Dedifferentiated amniotic fluid mesenchymal stem cell (primary cell): Measurements from ENCODE around the gene FRMD7.
"Not testable (repeated sequence)": the region's sequence is repeated elsewhere in the genome, so short reads cannot be mapped to it uniquely, and the experiment has no call there.

Experiments used
- DNase-seq: peaks from one replicate; pipeline ENCODE4 v3.0.0-alpha.2; 2016; ENCODE audit errors: extremely low spot score

Gene FRMD7

GRCh38 chrX:132127743-132128142 lies at the start of gene FRMD7:
TSS of gene FRMD7 (minus strand) at chrX:132128020. CDS start at chrX:132127844, 176 bp downstream.
- no peak for DNase-seq

GRCh38 chrX:132173647-132174046 lies 45.8 kb upstream of the FRMD7 start:
- no peak for DNase-seq

- no peak for DNase-seq
Measured at GRCh38 chrX:132171881-132172280, 44.1 kb upstream of the FRMD7 start.

- DNase-seq: no peak
Measured at GRCh38 chrX:132171478-132171877, 43.7 kb upstream of the FRMD7 start.

GRCh38 chrX:132169554-132169953 lies 41.7 kb upstream of the FRMD7 start:
- no peak for DNase-seq

- no peak for DNase-seq
Measured at GRCh38 chrX:132165651-132166050, 37.8 kb upstream of the FRMD7 start.

- DNase-seq: no peak
Measured at GRCh38 chrX:132165005-132165404, 37.2 kb upstream of the FRMD7 start.

GRCh38 chrX:132163094-132163493 lies 35.3 kb upstream of the FRMD7 start:
- not testable (repeated sequence) for DNase-seq

GRCh38 chrX:132153166-132153565 lies 25.3 kb upstream of the FRMD7 start:
- DNase-seq: no peak

- DNase-seq: no peak
Measured at GRCh38 chrX:132146456-132146855, 18.6 kb upstream of the FRMD7 start.

- no peak for DNase-seq
Measured at GRCh38 chrX:132144061-132144460, 16.2 kb upstream of the FRMD7 start.

GRCh38 chrX:132125906-132126305 lies 1.9 kb downstream of the FRMD7 start:
- DNase-seq: no peak

- DNase-seq: no peak
Measured at GRCh38 chrX:132120913-132121312, 6.9 kb downstream of the FRMD7 start.

GRCh38 chrX:132119821-132120515 lies 7.9 kb downstream of the FRMD7 start:
- no peak for DNase-seq

- no peak for DNase-seq
Measured at GRCh38 chrX:132119283-132119682, 8.5 kb downstream of the FRMD7 start.

GRCh38 chrX:132118358-132118757 lies 9.5 kb downstream of the FRMD7 start:
- DNase-seq: no peak

- DNase-seq: no peak
Measured at GRCh38 chrX:132115792-132116191, 12.0 kb downstream of the FRMD7 start.

GRCh38 chrX:132114607-132115006 lies 13.2 kb downstream of the FRMD7 start:
- DNase-seq: no peak

- DNase-seq: no peak
Measured at GRCh38 chrX:132107291-132107690, 20.5 kb downstream of the FRMD7 start.

GRCh38 chrX:132101799-132102198 lies 26.0 kb downstream of the FRMD7 start:
- DNase-seq: no peak

- no peak for DNase-seq
Measured at GRCh38 chrX:132101206-132101605, 26.6 kb downstream of the FRMD7 start.

- not testable (repeated sequence) for DNase-seq
Measured at GRCh38 chrX:132098704-132099103, 29.1 kb downstream of the FRMD7 start.

- no peak for DNase-seq
Measured at GRCh38 chrX:132094164-132094563, 33.7 kb downstream of the FRMD7 start.

- no peak for DNase-seq
Measured at GRCh38 chrX:132093239-132093860, 34.5 kb downstream of the FRMD7 start.
